T-helper 17 cell (primary cell): Measurements from ENCODE around the gene GNAT1. TPM values are rescaled to one million over a fixed set of nuclear protein-coding genes. Genes with fewer than 3 reads are reported as not detected.

ENCODE experiments used
- ATAC-seq: fragments of 150-1000 bp; cut with Tn5 transposase; 2 replicates; pipeline ENCODE4 v1.10.0; 2021; ENCODE audit warnings: mild to moderate bottlenecking, moderate library complexity
- DNase-seq, 3 donors: peaks; one replicate each; pipeline versions ENCODE4 v3.0.0 to v3.0.0-alpha.2; 2020 to 2021
- H3K9me3 ChIP-seq: one replicate; pipeline ENCODE4 v1.7.0; 2013; ENCODE audit warnings: low read length, mild to moderate bottlenecking; ENCODE audit not compliant: control insufficient read depth, poor library complexity, severe bottlenecking
- H3K27ac Mint-ChIP-seq: one replicate; pipeline ENCODE4 v1.8.0; 2022; ENCODE audit warnings: mild to moderate bottlenecking, moderate library complexity, mixed read lengths
- H3K27me3 Mint-ChIP-seq: one replicate; pipeline ENCODE4 v1.8.0; 2022; ENCODE audit warnings: mixed read lengths
- H3K36me3 Mint-ChIP-seq: one replicate; pipeline ENCODE4 v1.8.0; 2022; ENCODE audit warnings: low read depth, mixed read lengths
- H3K4me1 Mint-ChIP-seq: one replicate; pipeline ENCODE4 v1.8.0; 2022; ENCODE audit warnings: mild to moderate bottlenecking, mixed read lengths
- H3K4me3 Mint-ChIP-seq: one replicate; pipeline ENCODE4 v1.8.0; 2022; ENCODE audit warnings: mild to moderate bottlenecking, moderate library complexity, mixed read lengths
- total RNA-seq, 4 donors: library from RNA in 2 of 4; stranded (reverse) in 2 of 4; gene quantifications; one replicate each; pipeline ENCODE4 v1.2.3 and lab custom pipeline; 2022 to 2026

GNAT1 gene
- under 1 TPM in 1 of 2 donors, not detected in 1; 0.10 TPM for total RNA-seq
- total RNA-seq (lab: John Stamatoyannopoulos, UW), result 0 to 0.15 reads per million in 2 donors

DNA sequence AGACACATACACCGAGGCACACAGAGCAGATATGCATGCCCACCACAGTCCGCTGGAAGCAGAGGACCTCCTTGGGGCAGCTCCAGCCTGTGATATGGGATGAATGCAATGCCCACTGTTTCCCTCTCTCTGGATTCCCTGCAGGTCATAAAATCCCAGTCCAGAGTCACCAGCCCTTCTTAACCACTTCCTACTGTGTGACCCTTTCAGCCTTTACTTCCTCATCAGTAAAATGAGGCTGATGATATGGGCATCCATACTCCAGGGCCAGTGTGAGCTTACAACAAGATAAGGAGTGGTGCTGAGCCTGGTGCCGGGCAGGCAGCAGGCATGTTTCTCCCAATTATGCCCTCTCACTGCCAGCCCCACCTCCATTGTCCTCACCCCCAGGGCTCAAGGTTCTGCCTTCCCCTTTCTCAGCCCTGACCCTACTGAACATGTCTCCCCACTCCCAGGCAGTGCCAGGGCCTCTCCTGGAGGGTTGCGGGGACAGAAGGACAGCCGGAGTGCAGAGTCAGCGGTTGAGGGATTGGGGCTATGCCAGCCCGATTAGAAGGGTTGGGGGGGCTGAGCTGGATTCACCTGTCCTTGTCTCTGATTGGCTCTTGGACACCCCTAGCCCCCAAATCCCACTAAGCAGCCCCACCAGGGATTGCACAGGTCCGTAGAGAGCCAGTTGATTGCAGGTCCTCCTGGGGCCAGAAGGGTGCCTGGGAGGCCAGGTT, at the start of gene GNAT1:
GNAT1 (plus strand) TSS at position 675 of the 725 bp plus-strand sequence. CDS start 116 bp downstream, outside the sequence.
- no peak for DNase-seq
- peaks cover 9% of the 10 kb centered on the region for H3K4me1 Mint-ChIP-seq
- ATAC-seq, result no peak
- H3K9me3 ChIP-seq, result no peaks in the 10 kb centered on the region
- H3K4me3 Mint-ChIP-seq, result no peak within 1 kb of the TSS
- H3K27ac Mint-ChIP-seq, result no peak within 1 kb of the TSS
- H3K36me3 Mint-ChIP-seq, result no peaks in the 10 kb centered on the region
- no peaks in the 10 kb centered on the region for H3K27me3 Mint-ChIP-seq

DNA sequence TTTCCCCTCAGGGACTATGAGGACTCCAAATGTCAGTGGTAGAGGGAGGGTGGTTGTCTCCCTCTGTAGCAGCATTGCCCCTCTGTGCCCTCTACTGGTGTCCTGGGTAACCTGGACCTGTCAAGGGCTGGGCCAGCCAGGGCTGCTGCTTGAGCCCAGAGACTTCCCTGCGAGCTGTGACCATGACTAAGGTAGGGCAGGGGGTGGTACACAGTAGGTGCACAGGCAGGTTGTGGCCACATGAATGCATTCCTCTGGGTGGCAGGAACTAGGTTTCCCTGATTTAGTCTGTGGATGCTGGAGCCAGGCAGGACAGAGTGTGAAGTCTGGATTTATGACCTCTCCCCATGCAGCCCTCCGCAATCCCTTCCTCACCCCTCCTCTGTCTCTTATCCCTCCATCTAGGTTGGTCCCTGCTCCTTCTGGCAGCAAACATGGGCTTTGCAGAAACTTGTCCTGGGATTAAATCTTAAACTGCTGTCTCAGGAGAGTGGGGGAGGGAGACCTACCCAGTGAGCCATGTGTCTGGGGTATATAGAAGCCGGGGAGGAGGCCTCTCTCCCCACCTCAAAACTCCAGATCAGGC, 45.0 kb upstream of the GNAT1 start:
- Mint-ChIP-seq H3K27me3 (peaks cover 12% of the 10 kb centered on the region), H3K4me3 (no peak overlapping the region), H3K36me3 (peaks cover 3% of the 10 kb centered on the region), H3K27ac (no peak overlapping the region), H3K4me1 (peaks cover 6% of the 10 kb centered on the region)
- no peaks in the 10 kb centered on the region for H3K9me3 ChIP-seq
- DNase-seq, result no peak
- no peak for ATAC-seq

DNA sequence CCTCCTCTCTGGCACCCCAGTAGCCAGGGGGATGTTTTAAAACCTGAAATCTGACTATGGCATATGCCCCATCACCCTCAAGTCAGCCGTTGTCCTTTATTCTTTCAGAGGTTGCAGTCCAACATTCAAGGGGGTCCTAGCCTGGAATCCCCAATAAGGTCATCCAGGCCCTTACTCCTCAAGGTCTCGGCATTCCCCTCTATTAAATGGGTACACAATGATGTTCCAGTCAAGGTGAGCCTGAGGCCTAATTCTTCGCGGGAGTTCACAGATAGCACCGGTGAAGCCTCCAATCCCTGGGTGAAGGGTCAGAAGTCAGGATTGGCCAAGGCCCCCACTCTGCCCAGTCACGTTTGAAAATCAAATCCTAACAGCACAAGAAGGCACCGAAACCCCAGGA, 44.4 kb upstream of the GNAT1 start:
- H3K9me3 ChIP-seq, result no peaks in the 10 kb centered on the region
- H3K27ac Mint-ChIP-seq, result no peak overlapping the region
- H3K4me3 Mint-ChIP-seq, result no peak overlapping the region
- DNase-seq, result no peak
- peaks cover 6% of the 10 kb centered on the region for H3K4me1 Mint-ChIP-seq
- H3K36me3 Mint-ChIP-seq, result peaks cover 3% of the 10 kb centered on the region
- ATAC-seq, result no peak
- peaks cover 12% of the 10 kb centered on the region for H3K27me3 Mint-ChIP-seq

DNA sequence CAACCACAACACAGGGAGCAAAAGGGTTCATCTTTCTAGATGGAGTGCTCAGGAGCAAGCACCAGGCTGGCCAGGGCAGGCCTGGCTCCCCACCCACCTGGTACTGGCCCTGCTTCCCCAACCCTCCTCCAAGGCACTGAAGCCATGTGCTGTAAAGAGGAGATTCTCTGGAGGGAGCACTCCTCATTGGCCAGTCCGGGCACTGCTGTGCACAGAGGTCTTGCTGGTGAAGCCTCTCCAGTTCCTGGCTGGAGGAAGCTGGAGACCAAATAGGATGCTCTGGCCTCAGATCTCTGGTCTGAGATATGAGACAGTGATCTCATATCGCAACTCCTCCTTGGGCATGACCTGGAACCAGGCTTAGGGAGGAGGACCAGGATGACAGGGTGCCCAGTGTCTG, 44.0 kb upstream of the GNAT1 start:
- DNase-seq, result no peak
- no peaks in the 10 kb centered on the region for H3K9me3 ChIP-seq
- Mint-ChIP-seq H3K27ac (no peak overlapping the region), H3K4me3 (no peak overlapping the region), H3K36me3 (peaks cover 3% of the 10 kb centered on the region), H3K27me3 (peaks cover 12% of the 10 kb centered on the region), H3K4me1 (peaks cover 6% of the 10 kb centered on the region)
- ATAC-seq, result no peak

DNA sequence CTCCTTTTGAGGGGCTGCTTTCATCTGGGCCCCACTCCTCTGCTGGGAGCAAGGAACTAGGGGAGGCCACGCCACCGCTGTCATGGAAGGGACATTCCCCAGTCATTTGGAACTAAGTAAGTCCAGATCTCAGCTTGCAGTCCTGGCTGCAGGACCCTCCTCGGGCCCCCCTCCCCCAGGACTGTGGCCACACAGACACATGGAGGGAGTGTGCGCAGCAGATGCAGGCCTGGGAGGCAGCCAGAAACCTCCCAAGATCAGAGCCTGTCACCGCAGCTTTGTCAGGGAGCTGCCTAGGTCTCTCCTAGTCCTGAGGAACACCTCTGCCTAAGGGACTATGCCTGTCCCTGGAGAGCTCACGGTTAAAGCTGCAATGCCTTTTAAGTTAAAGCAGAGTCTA, 43.5 kb upstream of the GNAT1 start:
- no peak for ATAC-seq
- peaks cover 3% of the 10 kb centered on the region for H3K36me3 Mint-ChIP-seq
- no peak overlapping the region for H3K4me3 Mint-ChIP-seq
- no peaks in the 10 kb centered on the region for H3K9me3 ChIP-seq
- H3K27me3 Mint-ChIP-seq, result peaks cover 12% of the 10 kb centered on the region
- DNase-seq, result no peak
- H3K4me1 Mint-ChIP-seq, result peaks cover 6% of the 10 kb centered on the region
- H3K27ac Mint-ChIP-seq, result no peak overlapping the region

DNA sequence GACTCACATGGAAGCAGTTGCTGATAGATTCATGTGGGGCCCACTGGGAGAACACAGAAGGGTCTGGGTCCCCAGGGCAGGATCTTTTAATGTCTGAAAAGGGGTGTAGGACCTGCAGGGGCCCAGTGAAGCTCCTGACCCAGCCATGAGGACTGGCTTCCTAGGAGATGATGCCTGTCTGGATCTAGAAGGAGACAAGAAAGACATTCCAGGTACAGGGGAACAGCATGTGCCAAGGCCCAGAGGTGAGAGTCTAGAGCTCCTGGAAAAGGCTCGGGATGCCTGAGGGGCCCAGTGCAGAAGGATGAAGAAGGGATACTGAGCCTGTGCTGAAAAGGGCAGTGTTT, 41.0 kb upstream of the GNAT1 start:
- peaks cover 8% of the 10 kb centered on the region for H3K36me3 Mint-ChIP-seq
- H3K4me3 Mint-ChIP-seq, result peak overlapping the region; percentile 57
- H3K4me1 Mint-ChIP-seq, result peaks cover 19% of the 10 kb centered on the region
- ATAC-seq, result no peak
- DNase-seq, result no peak
- peaks cover 27% of the 10 kb centered on the region for H3K27me3 Mint-ChIP-seq
- peak overlapping the region; percentile 24 for H3K27ac Mint-ChIP-seq
- no peaks in the 10 kb centered on the region for H3K9me3 ChIP-seq

DNA sequence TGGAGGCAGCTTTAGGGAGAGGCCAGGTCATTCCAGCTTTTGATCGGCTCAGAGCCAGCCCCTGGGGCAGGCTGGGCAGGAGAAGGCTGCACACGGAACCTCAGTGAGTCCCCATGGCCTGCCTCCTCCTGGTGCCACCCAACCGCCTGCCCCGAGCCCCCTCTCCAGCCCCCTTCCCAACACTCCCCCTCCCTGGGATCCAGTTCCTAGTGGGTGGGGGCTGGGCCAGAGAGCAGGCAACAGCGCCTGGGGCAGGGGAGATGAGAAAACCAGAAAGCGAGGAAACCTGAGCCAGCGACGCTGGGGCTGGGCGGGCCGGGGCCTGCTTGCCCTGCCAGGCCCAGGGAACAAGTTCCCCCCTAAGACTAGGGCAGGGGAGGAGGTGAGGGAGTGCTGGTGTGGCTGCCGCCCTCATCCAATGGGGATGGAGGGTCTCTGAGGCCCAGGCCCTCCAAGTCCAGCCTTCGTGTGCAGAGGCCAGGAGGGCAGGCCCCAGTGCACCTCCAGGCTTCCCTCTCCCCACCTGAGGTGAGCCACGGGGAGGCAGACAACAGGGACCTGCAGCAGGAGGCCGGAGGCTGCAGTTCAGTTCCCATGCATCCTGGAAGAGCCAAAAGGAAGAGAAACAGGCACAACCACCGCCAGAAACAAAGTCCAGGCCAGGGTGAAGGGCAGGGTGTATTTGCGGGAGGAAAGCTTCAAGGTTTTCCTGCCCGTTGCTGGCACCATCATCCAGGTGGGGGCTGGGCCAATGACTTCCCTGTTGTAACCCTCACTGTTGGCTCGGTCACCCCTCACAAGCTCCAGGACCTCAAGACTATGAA, 40.3 kb upstream of the GNAT1 start:
- H3K4me3 Mint-ChIP-seq, result no peak overlapping the region
- H3K27ac Mint-ChIP-seq, result no peak overlapping the region
- no peaks in the 10 kb centered on the region for H3K9me3 ChIP-seq
- peaks cover 24% of the 10 kb centered on the region for H3K4me1 Mint-ChIP-seq
- no peak for ATAC-seq
- peaks cover 31% of the 10 kb centered on the region for H3K27me3 Mint-ChIP-seq
- peaks cover 8% of the 10 kb centered on the region for H3K36me3 Mint-ChIP-seq
- DNase-seq, result no peak

DNA sequence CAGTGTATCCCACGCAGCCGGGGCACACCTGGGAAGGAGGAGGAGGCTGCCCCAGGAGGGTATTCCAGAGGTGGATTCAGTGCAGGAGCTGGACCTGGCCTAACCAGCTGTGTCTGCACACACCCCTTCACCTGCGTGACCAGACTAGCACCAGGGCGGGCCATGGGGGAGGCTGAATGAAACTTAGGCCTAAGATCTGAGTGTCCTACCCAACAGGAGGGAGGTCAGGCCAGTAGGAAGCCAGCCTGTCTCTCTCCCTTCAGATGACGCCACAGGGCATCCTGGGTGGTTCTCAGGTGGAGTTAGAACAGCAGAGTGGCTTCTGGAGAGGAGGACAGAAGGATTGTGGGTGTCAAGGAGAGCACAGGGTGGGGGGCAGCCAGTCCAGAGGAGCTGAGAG, 39.7 kb upstream of the GNAT1 start:
- ATAC-seq, result no peak
- Mint-ChIP-seq H3K4me1 (peaks cover 24% of the 10 kb centered on the region), H3K36me3 (peaks cover 8% of the 10 kb centered on the region), H3K27me3 (peaks cover 36% of the 10 kb centered on the region), H3K27ac (no peak overlapping the region), H3K4me3 (no peak overlapping the region)
- H3K9me3 ChIP-seq, result no peaks in the 10 kb centered on the region
- DNase-seq, result no peak

DNA sequence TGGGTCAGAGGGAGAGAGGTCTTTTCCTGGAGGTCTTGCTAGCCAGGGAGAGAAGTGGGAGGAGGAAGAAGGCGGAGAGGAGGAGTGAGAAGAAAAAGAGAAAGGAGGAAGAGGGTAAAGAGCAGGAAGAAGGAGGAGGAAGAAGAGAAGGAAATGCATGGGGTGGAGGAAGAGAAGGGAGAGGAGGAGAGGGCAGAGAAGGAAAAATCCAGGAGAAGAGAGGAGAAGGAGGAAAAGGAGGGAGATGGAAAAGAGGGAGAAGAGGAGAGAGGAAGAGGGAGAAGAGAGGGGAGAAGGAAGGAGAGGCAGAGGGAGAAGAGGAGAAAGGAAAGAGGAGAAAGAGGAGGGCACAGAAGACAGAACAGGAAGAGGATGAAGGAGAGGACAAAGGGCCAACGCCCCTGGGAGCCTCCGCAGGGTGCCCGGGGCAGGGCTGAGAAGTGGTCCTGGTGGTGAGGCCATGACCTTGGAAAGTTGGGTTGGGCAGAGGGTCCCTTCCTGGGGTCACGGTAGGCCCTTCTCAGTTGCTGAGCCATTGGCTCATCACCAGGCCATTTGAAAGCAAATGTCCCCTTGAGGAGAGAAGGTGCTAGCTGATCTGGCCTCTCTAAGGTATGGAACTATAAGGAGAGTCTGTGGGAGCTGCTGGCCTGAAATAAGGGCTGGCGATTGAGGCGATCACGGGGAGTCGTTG, 37.5 kb upstream of the GNAT1 start:
- Mint-ChIP-seq H3K36me3 (peaks cover 8% of the 10 kb centered on the region), H3K27ac (no peak overlapping the region), H3K4me1 (peaks cover 23% of the 10 kb centered on the region), H3K27me3 (peaks cover 30% of the 10 kb centered on the region), H3K4me3 (peak overlapping the region; percentile 93)
- ATAC-seq (no peak), DNase-seq (no peak)
- no peaks in the 10 kb centered on the region for H3K9me3 ChIP-seq

DNA sequence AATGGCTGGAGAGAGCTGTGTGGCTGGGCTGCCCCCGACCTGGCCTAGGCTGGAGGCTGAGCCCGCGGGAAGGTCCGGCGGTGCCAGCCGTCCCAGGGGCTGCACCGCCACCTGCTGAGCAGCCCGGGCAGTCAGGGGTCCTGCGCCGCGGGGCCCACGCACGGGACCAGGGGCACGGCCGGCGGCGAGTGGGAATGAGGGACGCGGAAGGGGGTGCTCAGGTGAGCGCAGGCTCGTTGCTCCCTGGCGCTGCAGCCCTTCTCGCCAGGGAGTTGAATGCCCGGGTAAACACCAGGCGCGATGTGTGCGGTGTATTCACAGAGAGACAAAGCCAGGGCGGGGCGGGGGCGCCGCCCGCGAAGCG, 37.0 kb upstream of the GNAT1 start:
- Mint-ChIP-seq H3K4me1 (peaks cover 23% of the 10 kb centered on the region), H3K27ac (no peak overlapping the region), H3K36me3 (peaks cover 8% of the 10 kb centered on the region), H3K27me3 (peaks cover 30% of the 10 kb centered on the region), H3K4me3 (peak overlapping the region; percentile 93)
- H3K9me3 ChIP-seq, result no peaks in the 10 kb centered on the region
- DNase-seq (no peak), ATAC-seq (no peak)

DNA sequence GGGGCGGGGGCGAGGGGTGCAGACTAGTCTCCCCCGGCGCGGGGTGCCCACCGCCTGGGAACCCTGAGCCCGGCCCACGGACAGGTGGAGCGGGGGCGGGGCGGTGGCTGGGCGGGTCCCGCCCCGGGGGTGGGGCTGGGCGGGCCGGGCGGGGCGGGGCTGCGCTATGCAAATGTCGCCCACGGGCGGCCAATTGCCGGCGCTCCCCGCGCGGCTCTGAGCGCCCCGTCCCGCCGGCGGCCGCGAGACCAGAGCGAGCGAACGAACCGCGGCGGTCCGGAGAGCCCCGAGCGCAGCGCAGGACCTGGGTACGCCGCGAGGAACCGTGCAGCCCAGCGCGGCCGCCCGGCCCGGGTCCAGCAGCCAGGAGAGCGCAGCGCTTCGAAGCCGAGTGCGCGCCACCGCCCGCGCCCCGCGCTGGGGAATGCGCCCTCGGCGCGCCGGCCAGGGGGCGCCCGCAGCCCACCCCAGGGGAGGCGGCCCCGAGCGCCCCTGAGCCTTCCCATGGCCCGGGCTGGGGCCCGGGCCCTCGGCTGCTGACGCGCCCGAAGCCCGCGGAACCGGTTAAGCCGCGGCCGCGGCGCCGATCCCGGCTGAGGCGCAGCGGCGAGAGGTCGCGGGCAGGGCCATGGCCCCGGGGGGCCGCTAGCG, 36.4 kb upstream of the GNAT1 start, which contains the start of gene SEMA3F:
SEMA3F (plus strand) TSS at position 485 of the 651 bp plus-strand sequence. CDS start 4,299 bp downstream, outside the sequence.
- H3K27ac Mint-ChIP-seq, result no peak within 1 kb of the TSS
- peaks cover 8% of the 10 kb centered on the region for H3K36me3 Mint-ChIP-seq
- peak; percentile 55 to 74 (median 72) for DNase-seq
- ATAC-seq, result peak; percentile 95
- H3K9me3 ChIP-seq, result no peaks in the 10 kb centered on the region
- H3K27me3 Mint-ChIP-seq, result peaks cover 30% of the 10 kb centered on the region
- peak within 1 kb of the TSS; percentile 93 for H3K4me3 Mint-ChIP-seq
- peaks cover 23% of the 10 kb centered on the region for H3K4me1 Mint-ChIP-seq

DNA sequence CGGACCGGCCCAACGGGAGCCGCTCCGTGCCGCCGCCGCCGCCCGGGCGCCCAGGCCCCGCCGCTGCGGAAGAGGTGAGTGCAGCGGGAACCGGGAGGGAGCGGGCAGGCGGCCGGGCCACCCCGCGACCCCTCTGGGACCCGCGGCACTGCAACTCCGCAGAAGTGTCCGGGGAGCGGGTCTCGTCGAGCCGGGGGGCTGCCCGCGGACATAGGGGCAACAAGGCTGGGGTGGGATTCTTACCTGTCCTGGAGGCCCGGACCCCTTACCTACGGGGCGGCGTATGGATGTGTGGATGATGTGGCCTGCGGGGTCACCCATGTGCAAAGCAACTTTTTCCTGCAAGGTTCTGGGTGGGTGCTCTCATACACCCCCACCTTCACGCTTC, 35.9 kb upstream of the GNAT1 start:
- peak overlapping the region; percentile 85 for H3K4me3 Mint-ChIP-seq
- no peak overlapping the region for H3K27ac Mint-ChIP-seq
- H3K4me1 Mint-ChIP-seq, result peaks cover 22% of the 10 kb centered on the region
- H3K36me3 Mint-ChIP-seq, result peaks cover 6% of the 10 kb centered on the region
- ATAC-seq (no peak), DNase-seq (no peak)
- H3K27me3 Mint-ChIP-seq, result peaks cover 26% of the 10 kb centered on the region
- H3K9me3 ChIP-seq, result no peaks in the 10 kb centered on the region
